HFFc6 (cell line): ENCODE data around the gene TTC39A. TPM values are rescaled to one million over a fixed set of nuclear protein-coding genes. Genes with fewer than 3 reads are reported as not detected.

ENCODE experiments used
- DNase-seq: peaks from one replicate; pipeline ENCODE4 v3.0.0-alpha.2; 2018
- H3K27ac Mint-ChIP-seq: 2 replicates; pipeline ENCODE4 v1.8.0; 2020; ENCODE audit warnings: mild to moderate bottlenecking, mixed read lengths
- H3K27me3 Mint-ChIP-seq: 2 replicates; pipeline ENCODE4 v1.8.0; 2021; ENCODE audit warnings: mild to moderate bottlenecking, moderate library complexity, mixed read lengths; ENCODE audit not compliant: insufficient read depth
- H3K36me3 Mint-ChIP-seq: 2 replicates; pipeline ENCODE4 v1.8.0; 2021; ENCODE audit warnings: low read depth, mixed read lengths
- H3K4me1 Mint-ChIP-seq: 2 replicates; pipeline ENCODE4 v1.8.0; 2020; ENCODE audit warnings: low read depth, mixed read lengths
- H3K4me3 Mint-ChIP-seq: 2 replicates; pipeline ENCODE4 v1.8.0; 2020; ENCODE audit warnings: mild to moderate bottlenecking, moderate library complexity, mixed read lengths
- H3K9me3 Mint-ChIP-seq: 2 replicates; pipeline ENCODE4 v1.8.0; 2020; ENCODE audit warnings: mild to moderate bottlenecking, mixed read lengths
- CTCF ChIP-seq: fragments of 200-600 bp; sonication (generic); IDR thresholded peaks from 2 replicates; pipeline ENCODE4 v1.5.0; 2021; ENCODE audit warnings: antibody characterized with exemption, mild to moderate bottlenecking
- total RNA-seq, 6 experiments: library from RNA; stranded (reverse); fragmentation: NEBNext Ultra II Directional; extraction: Animal tissue kit (Norgen Biotek cat#: 25700); gene quantifications; 2 replicates in 1 of 6; 3 replicates in 5 of 6; pipeline ENCODE4 v1.2.3, GENCODE V29; 2021

Gene TTC39A
- total RNA-seq, 6 experiments from 2014 or later: 0.10 to 0.52 (median 0.17) TPM; not detected in 2

- H3K27me3 Mint-ChIP-seq: peaks cover 5% of the 10 kb centered on the region
- TF ChIP-seq CTCF: no peak
- DNase-seq: no peak
- H3K27ac Mint-ChIP-seq: no peak overlapping the region
- H3K9me3 Mint-ChIP-seq: no peaks in the 10 kb centered on the region
- H3K36me3 Mint-ChIP-seq: no peaks in the 10 kb centered on the region
- H3K4me3 Mint-ChIP-seq: no peak overlapping the region
- peaks cover 28% of the 10 kb centered on the region for H3K4me1 Mint-ChIP-seq
Observed at GRCh38 chr1:51317798-51318197, 12.6 kb downstream of the TTC39A start.

GRCh38 chr1:51316846-51317120 lies 13.6 kb downstream of the TTC39A start:
- no peak for DNase-seq
- H3K36me3 Mint-ChIP-seq: no peaks in the 10 kb centered on the region
- peaks cover 28% of the 10 kb centered on the region for H3K4me1 Mint-ChIP-seq
- no peak overlapping the region for H3K4me3 Mint-ChIP-seq
- no peaks in the 10 kb centered on the region for H3K9me3 Mint-ChIP-seq
- peaks cover 3% of the 10 kb centered on the region for H3K27me3 Mint-ChIP-seq
- no peak overlapping the region for H3K27ac Mint-ChIP-seq
- TF ChIP-seq CTCF: no peak

DNA sequence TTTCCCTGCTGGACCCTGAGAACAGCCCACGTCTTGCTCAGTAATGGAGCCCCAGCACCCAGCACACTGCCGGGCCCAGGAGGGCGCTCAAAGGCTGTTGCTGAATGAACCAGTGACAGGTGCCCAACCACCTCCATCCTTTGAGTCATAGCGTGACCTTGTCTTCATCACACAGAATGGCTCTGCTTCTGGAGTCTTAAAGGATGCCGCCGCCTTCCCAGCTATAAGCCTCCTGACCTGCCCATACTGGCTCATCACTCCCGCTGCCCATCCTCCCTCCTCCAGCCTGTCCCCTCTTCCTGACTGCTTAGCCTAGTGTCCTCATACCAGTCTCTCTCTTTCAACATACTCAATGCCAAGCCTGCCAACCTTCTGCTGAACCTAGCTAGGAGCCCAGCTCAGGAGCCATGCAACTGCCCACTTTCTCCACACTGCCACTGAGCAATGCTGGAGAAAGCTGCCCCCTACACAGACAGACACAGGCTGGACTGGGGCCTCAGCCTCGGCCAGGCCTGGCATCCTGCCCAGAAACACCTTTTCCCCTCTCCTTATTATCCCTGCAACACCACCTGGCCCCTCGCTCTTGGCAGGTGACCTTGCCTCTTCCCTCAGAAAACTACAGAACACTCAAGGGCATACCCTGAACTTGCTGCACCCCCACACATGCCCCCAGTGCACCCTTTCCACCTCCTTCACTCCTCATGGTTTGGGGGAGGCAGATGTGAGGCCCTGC lies 14.1 kb downstream of the TTC39A start:
- H3K36me3 Mint-ChIP-seq: no peaks in the 10 kb centered on the region
- peaks cover 3% of the 10 kb centered on the region for H3K27me3 Mint-ChIP-seq
- DNase-seq: no peak
- TF ChIP-seq CTCF: no peak
- no peak overlapping the region for H3K27ac Mint-ChIP-seq
- peaks cover 28% of the 10 kb centered on the region for H3K4me1 Mint-ChIP-seq
- no peak overlapping the region for H3K4me3 Mint-ChIP-seq
- no peaks in the 10 kb centered on the region for H3K9me3 Mint-ChIP-seq

DNA sequence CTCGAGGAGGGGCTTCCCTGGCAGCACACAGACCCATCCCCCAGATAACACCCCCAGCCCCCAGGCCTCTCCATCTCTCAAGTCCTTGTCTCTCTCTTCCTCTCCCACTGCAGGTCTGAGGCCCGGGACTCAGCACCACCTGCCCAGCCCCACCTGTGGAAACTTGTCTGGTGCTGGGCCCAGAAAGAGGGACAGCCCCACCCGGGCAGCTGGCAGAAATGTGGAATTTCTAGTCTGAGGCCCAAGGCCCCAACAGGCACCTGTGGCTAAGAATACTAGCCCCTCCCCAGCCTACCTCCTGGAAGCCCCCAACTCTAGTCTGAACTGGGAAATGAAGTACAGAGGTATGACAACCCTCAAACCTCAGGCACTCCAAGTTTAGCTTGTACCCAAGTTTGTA lies 15.4 kb downstream of the TTC39A start:
- Mint-ChIP-seq H3K4me1 (peaks cover 28% of the 10 kb centered on the region), H3K4me3 (no peak overlapping the region), H3K36me3 (no peaks in the 10 kb centered on the region), H3K27ac (peak overlapping the region; percentile 97), H3K9me3 (no peaks in the 10 kb centered on the region), H3K27me3 (peaks cover 3% of the 10 kb centered on the region)
- no peak for DNase-seq
- TF ChIP-seq CTCF: no peak

- peak; percentile 75 for DNase-seq
- peak overlapping the region; percentile 38 for H3K4me3 Mint-ChIP-seq
- no peaks in the 10 kb centered on the region for H3K9me3 Mint-ChIP-seq
- peak overlapping the region; percentile 97 for H3K27ac Mint-ChIP-seq
- H3K36me3 Mint-ChIP-seq: no peaks in the 10 kb centered on the region
- TF ChIP-seq CTCF: no peak
- peaks cover 3% of the 10 kb centered on the region for H3K27me3 Mint-ChIP-seq
- peaks cover 28% of the 10 kb centered on the region for H3K4me1 Mint-ChIP-seq
Observed at GRCh38 chr1:51313961-51314777, 16.2 kb downstream of the TTC39A start.
